Measurements from ENCODE around the gene NTM. TPM values are rescaled to one million over a fixed set of nuclear protein-coding genes. Genes with fewer than 3 reads are reported as not detected.

The NTM gene
- polyA plus RNA-seq, 1 donor (not counting 4 experiments of a cell fraction or from before 2014, with no cell fraction given) = 47.9 TPM

DNA sequence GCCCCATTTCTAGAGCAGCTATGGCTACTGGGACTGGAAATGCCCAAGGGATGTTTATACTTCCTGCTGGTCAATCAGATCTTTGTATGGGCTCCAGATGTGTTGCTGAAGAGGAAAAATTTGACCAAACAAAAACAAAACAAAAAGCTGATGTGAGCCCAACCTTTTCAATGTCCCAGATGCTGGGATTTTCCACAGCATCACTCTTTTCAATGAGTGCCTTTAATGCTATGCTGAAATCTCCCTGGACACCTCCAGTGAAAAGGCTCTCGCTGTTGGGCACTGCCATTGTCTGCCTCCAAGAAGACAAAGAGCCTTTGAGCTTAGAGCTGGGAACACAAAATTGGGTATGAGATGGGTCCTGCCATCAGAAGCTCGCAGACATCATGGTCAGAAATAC lies 671.9 kb downstream of the NTM start:
- H2AFZ ChIP-seq (ENCODE audit: control insufficient read depth, low read length) = no peak overlapping the region
- peaks cover 7% of the 10 kb centered on the region for H3K4me1 ChIP-seq (ENCODE audit: control insufficient read depth, extremely low read depth, insufficient read depth, low read length)
- no peaks in the 10 kb centered on the region for H3K27me3 ChIP-seq (ENCODE audit: control insufficient read depth, extremely low read depth, insufficient read depth, low read length)
- TF ChIP-seq, protein P1, sequence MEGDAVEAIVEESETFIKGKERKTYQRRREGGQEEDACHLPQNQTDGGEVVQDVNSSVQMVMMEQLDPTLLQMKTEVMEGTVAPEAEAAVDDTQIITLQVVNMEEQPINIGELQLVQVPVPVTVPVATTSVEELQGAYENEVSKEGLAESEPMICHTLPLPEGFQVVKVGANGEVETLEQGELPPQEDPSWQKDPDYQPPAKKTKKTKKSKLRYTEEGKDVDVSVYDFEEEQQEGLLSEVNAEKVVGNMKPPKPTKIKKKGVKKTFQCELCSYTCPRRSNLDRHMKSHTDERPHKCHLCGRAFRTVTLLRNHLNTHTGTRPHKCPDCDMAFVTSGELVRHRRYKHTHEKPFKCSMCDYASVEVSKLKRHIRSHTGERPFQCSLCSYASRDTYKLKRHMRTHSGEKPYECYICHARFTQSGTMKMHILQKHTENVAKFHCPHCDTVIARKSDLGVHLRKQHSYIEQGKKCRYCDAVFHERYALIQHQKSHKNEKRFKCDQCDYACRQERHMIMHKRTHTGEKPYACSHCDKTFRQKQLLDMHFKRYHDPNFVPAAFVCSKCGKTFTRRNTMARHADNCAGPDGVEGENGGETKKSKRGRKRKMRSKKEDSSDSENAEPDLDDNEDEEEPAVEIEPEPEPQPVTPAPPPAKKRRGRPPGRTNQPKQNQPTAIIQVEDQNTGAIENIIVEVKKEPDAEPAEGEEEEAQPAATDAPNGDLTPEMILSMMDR (optimal IDR thresholded peaks at IDR 0.05 in 1 of 3, IDR thresholded peaks at IDR 0.05 in 1 of 3, conservative IDR thresholded peaks at IDR 0.05 in 1 of 3; ENCODE audit: extremely low read depth in 1 of 3, insufficient read depth in 2 of 3, low read length in 3 of 3) = no peak
- no peak for TF ChIP-seq EZH2 (IDR thresholded peaks at IDR 0.05; ENCODE audit: low read length)
- H3K4me2 ChIP-seq (ENCODE audit: control insufficient read depth, extremely low read depth, insufficient read depth, low read depth, low read length) = no peak overlapping the region
- H4K20me1 ChIP-seq (ENCODE audit: control insufficient read depth, extremely low read depth, insufficient read depth, low read length) = no peaks in the 10 kb centered on the region
- H3K9me3 ChIP-seq (ENCODE audit: control insufficient read depth, low read depth, low read length) = no peaks in the 10 kb centered on the region
- no peaks in the 10 kb centered on the region for H3K9me1 ChIP-seq (ENCODE audit: control insufficient read depth, extremely low read depth, insufficient read depth, low read length)
- no peak overlapping the region for H3K27ac ChIP-seq (ENCODE audit: control insufficient read depth, insufficient read depth, low read length)
- DNase-seq (ENCODE audit: low read depth, low spot score) = no peak
- no peak for FAIRE-seq
- no peak overlapping the region for H3K9ac ChIP-seq (ENCODE audit: control insufficient read depth, extremely low read depth, insufficient read depth, low read length)
- no peak overlapping the region for H3K4me3 ChIP-seq (ENCODE audit: control insufficient read depth in 2 of 3, extremely low read depth in 1 of 3, insufficient read depth in 2 of 3, low read depth in 1 of 3, low read length in 3 of 3)
- no peaks in the 10 kb centered on the region for H3K36me3 ChIP-seq (ENCODE audit: control insufficient read depth in 2 of 2, extremely low read depth in 1 of 2, insufficient read depth in 2 of 2, low read length in 2 of 2)
- dilution Hi-C loops (cut with MboI; ENCODE audit: extremely low pct_ligation_motif_present, low sequenced_read_pairs) = no loop called here
- H3K79me2 ChIP-seq (ENCODE audit: control insufficient read depth, insufficient read depth, low read length) = no peaks in the 10 kb centered on the region

DNA sequence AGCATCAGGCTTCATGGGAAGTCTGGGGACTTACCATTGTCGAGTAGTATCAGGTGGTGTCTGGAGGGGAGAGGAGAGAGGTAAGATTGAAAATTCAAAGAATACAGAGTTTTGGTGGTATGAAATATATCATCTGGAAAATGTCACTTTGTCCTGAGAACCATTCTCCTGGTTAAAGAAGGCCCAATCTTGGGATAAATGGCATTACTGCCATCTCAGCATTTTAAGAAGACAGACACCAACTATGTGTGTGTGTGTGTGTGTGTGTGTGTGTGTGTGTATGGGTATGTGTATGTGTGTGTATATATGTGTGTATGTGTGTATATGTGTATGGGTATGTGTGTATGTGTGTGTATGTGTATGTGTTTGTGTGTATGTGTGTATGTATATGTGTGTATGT lies 673.3 kb downstream of the NTM start:
- no peak overlapping the region for H3K4me3 ChIP-seq (ENCODE audit: control insufficient read depth in 2 of 3, extremely low read depth in 1 of 3, insufficient read depth in 2 of 3, low read depth in 1 of 3, low read length in 3 of 3)
- H3K79me2 ChIP-seq (ENCODE audit: control insufficient read depth, insufficient read depth, low read length) = no peaks in the 10 kb centered on the region
- DNase-seq (ENCODE audit: low read depth, low spot score) = no peak
- dilution Hi-C loops (cut with MboI; ENCODE audit: extremely low pct_ligation_motif_present, low sequenced_read_pairs) = no loop called here
- H2AFZ ChIP-seq (ENCODE audit: control insufficient read depth, low read length) = no peak overlapping the region
- no peaks in the 10 kb centered on the region for H4K20me1 ChIP-seq (ENCODE audit: control insufficient read depth, extremely low read depth, insufficient read depth, low read length)
- no peak overlapping the region for H3K27ac ChIP-seq (ENCODE audit: control insufficient read depth, insufficient read depth, low read length)
- no peak overlapping the region for H3K9ac ChIP-seq (ENCODE audit: control insufficient read depth, extremely low read depth, insufficient read depth, low read length)
- H3K9me1 ChIP-seq (ENCODE audit: control insufficient read depth, extremely low read depth, insufficient read depth, low read length) = no peaks in the 10 kb centered on the region
- H3K4me1 ChIP-seq (ENCODE audit: control insufficient read depth, extremely low read depth, insufficient read depth, low read length) = no peaks in the 10 kb centered on the region
- no peaks in the 10 kb centered on the region for H3K27me3 ChIP-seq (ENCODE audit: control insufficient read depth, extremely low read depth, insufficient read depth, low read length)
- TF ChIP-seq, protein P1 (optimal IDR thresholded peaks at IDR 0.05 in 1 of 3, IDR thresholded peaks at IDR 0.05 in 1 of 3, conservative IDR thresholded peaks at IDR 0.05 in 1 of 3; ENCODE audit: extremely low read depth in 1 of 3, insufficient read depth in 2 of 3, low read length in 3 of 3) = no peak
- TF ChIP-seq EZH2 (IDR thresholded peaks at IDR 0.05; ENCODE audit: low read length) = no peak
- no peaks in the 10 kb centered on the region for H3K36me3 ChIP-seq (ENCODE audit: control insufficient read depth in 2 of 2, extremely low read depth in 1 of 2, insufficient read depth in 2 of 2, low read length in 2 of 2)
- H3K9me3 ChIP-seq (ENCODE audit: control insufficient read depth, low read depth, low read length) = no peaks in the 10 kb centered on the region
- FAIRE-seq = no peak
- H3K4me2 ChIP-seq (ENCODE audit: control insufficient read depth, extremely low read depth, insufficient read depth, low read depth, low read length) = no peak overlapping the region
